K562 (cell line): ENCODE results near the gene CLTB. TPM values are rescaled to one million over a fixed set of nuclear protein-coding genes. Genes with fewer than 3 reads are reported as not detected.

Experiments
- ATAC-seq: fragments of 200-7000 bp; cut with Tn5 transposase; 3 replicates; pipeline ENCODE4 v1.9.1; 2020; ENCODE audit warnings: moderate library complexity
- BruUV-seq: library from RNA; stranded (reverse); fragments of 400-500 nt; replicated peaks from 2 replicates; lab custom pipeline; 2021; lab: Mats Ljungman, UMichigan
- CTCF ChIA-PET: fragments of 300-600 bp; formaldehyde crosslinking; extraction: SDS; loops from one replicate; lab custom pipeline; 2021; ENCODE audit warnings: low intra/inter-chr PET ratio; lab: Yijun Ruan, JAX
- POLR2A ChIA-PET: fragments of 300-600, 350-650 bp; sonication (Branson Sonifier 250); formaldehyde crosslinking; extraction: SDS; loops from one replicate; lab custom pipeline; 2021; ENCODE audit warnings: antibody characterized with exemption, inconsistent platforms; lab: Yijun Ruan, JAX
- DNase-seq, 4 experiments: peaks; one replicate each; pipeline versions ENCODE4 v3.0.0 to v3.0.0-alpha.2; 2011 to 2018; ENCODE audit warnings: low spot score in 3 of 4, mixed read lengths in 3 of 4; ENCODE audit errors: extremely low read depth in 1 of 4
- FAIRE-seq: peaks from 2 replicates; lab custom pipeline; 2011; peaks lifted over from hg19 to GRCh38; lab: Jason Lieb, UNC
- H2AFZ ChIP-seq: 2 replicates; pipeline ENCODE4 v1.6.0; 2011; ENCODE audit warnings: low read depth, low read length, control low read depth, inconsistent platforms
- H3K27ac ChIP-seq: fragments of 200-600 bp; 3 replicates; pipeline ENCODE4 v1.8.0; 2011; ENCODE audit warnings: low read depth, mild to moderate bottlenecking, control low read depth, inconsistent platforms, low read length, moderate library complexity, mixed read lengths; ENCODE audit errors: extremely low read depth
- H3K27me3 ChIP-seq, 2 experiments: fragments of 300-600 bp in 1 of 2; 2 replicates in 1 of 2; 3 replicates in 1 of 2; pipeline versions ENCODE4 v1.6.0 to v1.8.0; 2011; ENCODE audit warnings: inconsistent platforms in 2 of 2, low read length in 2 of 2, mild to moderate bottlenecking in 1 of 2, mixed read lengths in 1 of 2, moderate library complexity in 1 of 2; ENCODE audit not compliant: control insufficient read depth in 2 of 2, insufficient read depth in 2 of 2
- H3K36me3 ChIP-seq: fragments of 300-600 bp; 3 replicates; pipeline ENCODE4 v1.8.0; 2011; ENCODE audit warnings: mild to moderate bottlenecking, low read length, inconsistent platforms; ENCODE audit not compliant: control insufficient read depth, insufficient read depth
- H3K4me1 ChIP-seq, 2 experiments: fragments of 200-600 bp in 1 of 2; replicated peaks in 1 of 2; 2 replicates in 1 of 2; 3 replicates in 1 of 2; pipeline versions ENCODE4 v1.5.1 to v1.8.0; 2011; ENCODE audit warnings: inconsistent platforms in 2 of 2, low read length in 2 of 2, mild to moderate bottlenecking in 1 of 2, mixed read lengths in 1 of 2, moderate library complexity in 1 of 2; ENCODE audit not compliant: control insufficient read depth in 2 of 2, insufficient read depth in 2 of 2
- H3K4me2 ChIP-seq: 2 replicates; pipeline ENCODE4 v1.6.1; 2011; ENCODE audit warnings: low read length, control low read depth, inconsistent platforms, mixed read lengths; ENCODE audit not compliant: insufficient read depth
- H3K4me3 ChIP-seq: fragments of 200-600 bp; sonication (generic), shearing (Covaris generic); 2 replicates; pipeline ENCODE4 v1.5.1; 2016; ENCODE audit warnings: control low read depth, inconsistent platforms
- H3K79me2 ChIP-seq: fragments of 200-600 bp; 3 replicates; pipeline ENCODE4 v1.8.0; 2011; ENCODE audit warnings: low read length, inconsistent platforms; ENCODE audit not compliant: control insufficient read depth, insufficient read depth
- H3K9ac ChIP-seq, 2 experiments: 2 replicates each; pipeline versions ENCODE4 v1.6.0 to v1.6.1; 2011; ENCODE audit warnings: low read depth in 2 of 2, low read length in 2 of 2, control low read depth in 1 of 2, inconsistent platforms in 1 of 2, mild to moderate bottlenecking in 1 of 2, mixed read lengths in 1 of 2; ENCODE audit not compliant: insufficient read depth in 1 of 2
- H3K9me1 ChIP-seq: one replicate; pipeline ENCODE4 v1.6.0; 2011; ENCODE audit warnings: inconsistent platforms, mild to moderate bottlenecking, low read length, moderate library complexity; ENCODE audit not compliant: control insufficient read depth, insufficient read depth
- H3K9me3 ChIP-seq: replicated peaks from 2 replicates; pipeline ENCODE4 v1.5.1; 2011; ENCODE audit warnings: low read depth, low read length, inconsistent platforms; ENCODE audit not compliant: control insufficient read depth, insufficient read depth
- H4K20me1 ChIP-seq: replicated peaks from 2 replicates; pipeline ENCODE4 v1.6.1; 2011; ENCODE audit warnings: low read length, inconsistent platforms, mixed read lengths; ENCODE audit not compliant: control insufficient read depth, insufficient read depth
- HDAC2 ChIP-seq: fragments of 450-650 bp; IDR thresholded peaks from 2 replicates; pipeline ENCODE4 v1.6.1; 2016; ENCODE audit warnings: mild to moderate bottlenecking
- HLTF ChIP-seq: fragments of 450-650 bp; IDR thresholded peaks from 2 replicates; pipeline ENCODE4 v1.6.1; 2016
- KAT7 ChIP-seq: sonication (generic); formaldehyde crosslinking; IDR thresholded peaks from 2 replicates; pipeline ENCODE4 v1.8.0; 2022; ENCODE audit warnings: missing genetic modification reagents, mild to moderate bottlenecking, borderline replicate concordance
- LARP7 ChIP-seq: fragments of 450-650 bp; IDR thresholded peaks from 2 replicates; pipeline ENCODE4 v1.6.1; 2016
- MYC ChIP-seq, 2 experiments: fragments of 250-450 bp in 1 of 2; sonication (Bioruptor Pico) in 1 of 2; IDR thresholded peaks; 2 replicates each; pipeline versions ENCODE4 v1.5.1 to v1.6.1; 2012 to 2021; ENCODE audit warnings: low read depth in 2 of 2, borderline replicate concordance in 1 of 2, improper control_type of control experiment in 1 of 2, low read length in 1 of 2, mild to moderate bottlenecking in 1 of 2, moderate library complexity in 1 of 2
- NRF1 ChIP-seq, 2 experiments: fragments of 450-650 bp; IDR thresholded peaks in 1 of 2; conservative IDR thresholded peaks in 1 of 2; 2 replicates each; pipeline ENCODE4 v1.6.1; 2014; ENCODE audit warnings: mild to moderate bottlenecking in 2 of 2
- PML ChIP-seq: IDR thresholded peaks from 2 replicates; pipeline ENCODE4 v1.6.1; 2012; ENCODE audit warnings: low read length, inconsistent platforms
- SMAD2 ChIP-seq: fragments of 150-350 bp; IDR thresholded peaks from 2 replicates; pipeline ENCODE4 v1.6.1; 2014; ENCODE audit warnings: low read depth, mild to moderate bottlenecking, low read length
- WGBS: fragments of 100-300 bp; shearing (Covaris generic); methylation state at CpG from one replicate; pipeline ENCODE4 v1.1.6; 2016; ENCODE audit warnings: low coverage, mixed read lengths; ENCODE audit not compliant: insufficient coverage; ENCODE audit errors: missing lambda C conversion rate; 5-methylcytosine and 5-hydroxymethylcytosine counted together
- in situ Hi-C: fragments of 300-500 bp; cut with MboI; formaldehyde crosslinking; loops from 4 replicates; pipeline ENCODE4 v1.15.0; 2018; ENCODE audit warnings: inconsistent platforms, mixed read lengths
- intact Hi-C: fragments of 100-400 bp; cut with micrococcal nuclease; formaldehyde crosslinking; loops from 2 replicates; pipeline ENCODE4 v1.14.2; 2022
- polyA plus RNA-seq, 8 experiments: library from polyadenylated mRNA; depleted of rRNA in 4 of 8; stranded (reverse) in 5 of 8; unstranded in 3 of 8; fragments of >200 nt; fragmentation: Nextera tagmentation in 2 of 8; fragmentation: Illumina TruSeq in 1 of 8; extraction: Ambion mirVana in 2 of 8; extraction: Trizol in 1 of 8; gene quantifications; 2 replicates each; pipeline versions ENCODE4 v1.2.1 to v1.2.3, GENCODE V29; 2011 to 2014; ENCODE audit warnings: inconsistent platforms in 1 of 8, missing spikeins in 1 of 8
- total RNA-seq, 7 experiments: library from RNA; depleted of rRNA in 6 of 7; stranded (reverse); fragments of >200 nt in 6 of 7; fragmentation: Illumina TruSeq in 2 of 7; extraction: Trizol in 2 of 7; gene quantifications; 2 replicates each; pipeline versions ENCODE4 v1.2.1 to v1.2.3, GENCODE V29; 2011 to 2021; ENCODE audit warnings: low replicate concordance in 1 of 7
- TF ChIP-seq, protein P1 (sequence below): IDR thresholded peaks from 2 replicates; pipeline ENCODE4 v1.6.1; 2011; ENCODE audit not compliant: insufficient read length; ENCODE audit errors: extremely low read depth
- TF ChIP-seq, protein P2 (sequence below): fragments of 450-650 bp; formaldehyde crosslinking; IDR thresholded peaks from 2 replicates; pipeline ENCODE4 v1.4.0; 2022; ENCODE audit warnings: missing genetic modification characterization
- TF ChIP-seq, protein P3 (sequence below): sonication (generic); formaldehyde crosslinking; IDR thresholded peaks from 2 replicates; pipeline ENCODE4 v1.8.0; 2023; ENCODE audit warnings: mild to moderate bottlenecking, missing genetic modification reagents
- TF ChIP-seq, protein P4 (sequence below): sonication (generic); formaldehyde crosslinking; IDR thresholded peaks from 2 replicates; pipeline ENCODE4 v1.4.0; 2020; ENCODE audit warnings: mild to moderate bottlenecking, missing genetic modification reagents
- TF ChIP-seq, protein P5 (sequence below): sonication (generic); formaldehyde crosslinking; IDR thresholded peaks from 2 replicates; pipeline ENCODE4 v1.8.1; 2023; ENCODE audit warnings: mild to moderate bottlenecking, missing genetic modification reagents

CLTB gene
- total and polyA plus RNA-seq, 9 of the 15 experiments (the other 6 are each of a cell fraction or from before 2014, with no cell fraction given), result 1.8 to 117 (median 39.0) TPM

DNA sequence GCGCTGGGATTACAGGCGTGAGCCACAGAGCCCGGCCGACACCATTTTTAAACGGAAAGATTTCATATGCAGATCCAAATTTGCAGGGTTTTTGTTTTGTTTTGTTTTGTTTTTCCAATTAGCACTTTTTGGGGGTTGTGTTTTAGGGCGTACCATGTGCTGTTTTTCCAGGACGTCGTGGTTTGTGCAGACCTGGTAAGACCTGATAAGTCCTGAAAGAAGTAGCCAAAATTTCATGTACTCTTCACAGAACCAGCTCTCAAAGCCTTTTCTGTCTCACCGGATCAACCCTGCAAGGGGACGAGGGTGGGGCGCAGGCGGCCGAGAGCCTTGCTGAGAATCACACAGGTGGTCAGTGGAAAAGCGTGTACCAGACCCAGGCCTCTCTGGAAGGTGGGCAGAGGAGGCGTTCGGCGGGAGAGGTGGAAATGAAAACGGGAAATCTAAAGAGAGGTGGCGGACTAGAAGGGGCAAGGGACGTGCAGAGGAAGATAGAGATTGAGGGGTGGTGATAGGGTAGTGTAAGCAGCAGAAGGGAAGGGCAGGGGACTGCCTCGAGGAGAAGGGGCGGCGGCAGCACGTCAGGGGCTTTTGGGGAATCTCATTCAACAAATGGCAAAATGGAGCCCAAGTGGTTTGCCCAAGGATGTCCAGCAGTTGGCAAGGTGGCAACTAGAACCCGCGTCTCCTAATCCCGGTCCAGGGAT, 30.7 kb upstream of the CLTB start:
- peak overlapping the region; percentile 85 for H3K4me2 ChIP-seq
- ATAC-seq (peak; percentile 25), DNase-seq (peak in 3 of 4 experiments; percentile 24 to 46 (median 38)), FAIRE-seq (no peak)
- peak overlapping the region; percentile 91 for H3K27ac ChIP-seq
- ChIA-PET CTCF (interaction anchor here (0.5 to 1.0 kb wide), 3 partner anchors 67 to 96 kb away, joined by 3 to 5 read pairs (median 3); no protein-coding TSS in a partner anchor), POLR2A (interaction anchor here (0.7 to 3.2 kb wide), 11 partner anchors 8 to 96 kb away, joined by 3 to 22 read pairs (median 4); partner anchors contain the start of genes CLTB and RNF44)
- no TSS peak for BruUV-seq
- H3K79me2 ChIP-seq, result peaks cover 40% of the 10 kb centered on the region
- H3K27me3 ChIP-seq, result no peaks in the 10 kb centered on the region
- no peaks in the 10 kb centered on the region for H3K9me1 ChIP-seq
- H3K9me3 ChIP-seq, result no peaks in the 10 kb centered on the region
- H3K4me1 ChIP-seq, result peaks cover 9 to 23% of the 10 kb centered on the region in 2 experiments; a peak in 4 of 5 replicates
- H3K9ac ChIP-seq, result peak overlapping the region; percentile 90 to 99
- intact Hi-C loops (no loop called here), in situ Hi-C loops (no loop called here)
- peak overlapping the region; percentile 88 for H3K4me3 ChIP-seq
- H4K20me1 ChIP-seq, result no peaks in the 10 kb centered on the region
- H2AFZ ChIP-seq, result peak overlapping the region; percentile 93
- H3K36me3 ChIP-seq, result peaks cover 9% of the 10 kb centered on the region; the same call in 2 of the 3 replicates
- 15% methylated on average over 26 of the region's 27 CpGs for WGBS
- TF ChIP-seq MYC (IDR thresholded peaks at IDR 0.05; ENCODE audit: low read depth, low read length) (no peak), MYC (CRISPR knock-in tag; IDR thresholded peaks at IDR 0.05; ENCODE audit: borderline replicate concordance, low read depth) (no peak), PML (no peak), HLTF (no peak), NRF1 (conservative IDR thresholded peaks at IDR 0.05 in 1 of 2, IDR thresholded peaks at IDR 0.05 in 1 of 2) (no peak), LARP7 (0 out of 2 replicates have a peak, but pooled peaks have one; percentile 25), SMAD2 (no peak), KAT7 (CRISPR knock-in tag) (no peak), HDAC2 (peak; percentile 34; the same call in 1 of the 2 replicates)
- TF ChIP-seq, protein P1, sequence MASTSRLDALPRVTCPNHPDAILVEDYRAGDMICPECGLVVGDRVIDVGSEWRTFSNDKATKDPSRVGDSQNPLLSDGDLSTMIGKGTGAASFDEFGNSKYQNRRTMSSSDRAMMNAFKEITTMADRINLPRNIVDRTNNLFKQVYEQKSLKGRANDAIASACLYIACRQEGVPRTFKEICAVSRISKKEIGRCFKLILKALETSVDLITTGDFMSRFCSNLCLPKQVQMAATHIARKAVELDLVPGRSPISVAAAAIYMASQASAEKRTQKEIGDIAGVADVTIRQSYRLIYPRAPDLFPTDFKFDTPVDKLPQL, result no peak
- TF ChIP-seq, protein P2, sequence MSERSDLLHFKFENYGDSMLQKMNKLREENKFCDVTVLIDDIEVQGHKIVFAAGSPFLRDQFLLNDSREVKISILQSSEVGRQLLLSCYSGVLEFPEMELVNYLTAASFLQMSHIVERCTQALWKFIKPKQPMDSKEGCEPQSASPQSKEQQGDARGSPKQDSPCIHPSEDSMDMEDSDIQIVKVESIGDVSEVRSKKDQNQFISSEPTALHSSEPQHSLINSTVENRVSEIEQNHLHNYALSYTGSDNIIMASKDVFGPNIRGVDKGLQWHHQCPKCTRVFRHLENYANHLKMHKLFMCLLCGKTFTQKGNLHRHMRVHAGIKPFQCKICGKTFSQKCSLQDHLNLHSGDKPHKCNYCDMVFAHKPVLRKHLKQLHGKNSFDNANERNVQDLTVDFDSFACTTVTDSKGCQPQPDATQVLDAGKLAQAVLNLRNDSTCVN (CRISPR knock-in tag), result no peak
- TF ChIP-seq, protein P3, sequence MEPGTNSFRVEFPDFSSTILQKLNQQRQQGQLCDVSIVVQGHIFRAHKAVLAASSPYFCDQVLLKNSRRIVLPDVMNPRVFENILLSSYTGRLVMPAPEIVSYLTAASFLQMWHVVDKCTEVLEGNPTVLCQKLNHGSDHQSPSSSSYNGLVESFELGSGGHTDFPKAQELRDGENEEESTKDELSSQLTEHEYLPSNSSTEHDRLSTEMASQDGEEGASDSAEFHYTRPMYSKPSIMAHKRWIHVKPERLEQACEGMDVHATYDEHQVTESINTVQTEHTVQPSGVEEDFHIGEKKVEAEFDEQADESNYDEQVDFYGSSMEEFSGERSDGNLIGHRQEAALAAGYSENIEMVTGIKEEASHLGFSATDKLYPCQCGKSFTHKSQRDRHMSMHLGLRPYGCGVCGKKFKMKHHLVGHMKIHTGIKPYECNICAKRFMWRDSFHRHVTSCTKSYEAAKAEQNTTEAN, result no peak
- TF ChIP-seq, protein P4, sequence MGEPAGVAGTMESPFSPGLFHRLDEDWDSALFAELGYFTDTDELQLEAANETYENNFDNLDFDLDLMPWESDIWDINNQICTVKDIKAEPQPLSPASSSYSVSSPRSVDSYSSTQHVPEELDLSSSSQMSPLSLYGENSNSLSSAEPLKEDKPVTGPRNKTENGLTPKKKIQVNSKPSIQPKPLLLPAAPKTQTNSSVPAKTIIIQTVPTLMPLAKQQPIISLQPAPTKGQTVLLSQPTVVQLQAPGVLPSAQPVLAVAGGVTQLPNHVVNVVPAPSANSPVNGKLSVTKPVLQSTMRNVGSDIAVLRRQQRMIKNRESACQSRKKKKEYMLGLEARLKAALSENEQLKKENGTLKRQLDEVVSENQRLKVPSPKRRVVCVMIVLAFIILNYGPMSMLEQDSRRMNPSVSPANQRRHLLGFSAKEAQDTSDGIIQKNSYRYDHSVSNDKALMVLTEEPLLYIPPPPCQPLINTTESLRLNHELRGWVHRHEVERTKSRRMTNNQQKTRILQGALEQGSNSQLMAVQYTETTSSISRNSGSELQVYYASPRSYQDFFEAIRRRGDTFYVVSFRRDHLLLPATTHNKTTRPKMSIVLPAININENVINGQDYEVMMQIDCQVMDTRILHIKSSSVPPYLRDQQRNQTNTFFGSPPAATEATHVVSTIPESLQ (CRISPR knock-in tag), result no peak
- TF ChIP-seq, protein P5, sequence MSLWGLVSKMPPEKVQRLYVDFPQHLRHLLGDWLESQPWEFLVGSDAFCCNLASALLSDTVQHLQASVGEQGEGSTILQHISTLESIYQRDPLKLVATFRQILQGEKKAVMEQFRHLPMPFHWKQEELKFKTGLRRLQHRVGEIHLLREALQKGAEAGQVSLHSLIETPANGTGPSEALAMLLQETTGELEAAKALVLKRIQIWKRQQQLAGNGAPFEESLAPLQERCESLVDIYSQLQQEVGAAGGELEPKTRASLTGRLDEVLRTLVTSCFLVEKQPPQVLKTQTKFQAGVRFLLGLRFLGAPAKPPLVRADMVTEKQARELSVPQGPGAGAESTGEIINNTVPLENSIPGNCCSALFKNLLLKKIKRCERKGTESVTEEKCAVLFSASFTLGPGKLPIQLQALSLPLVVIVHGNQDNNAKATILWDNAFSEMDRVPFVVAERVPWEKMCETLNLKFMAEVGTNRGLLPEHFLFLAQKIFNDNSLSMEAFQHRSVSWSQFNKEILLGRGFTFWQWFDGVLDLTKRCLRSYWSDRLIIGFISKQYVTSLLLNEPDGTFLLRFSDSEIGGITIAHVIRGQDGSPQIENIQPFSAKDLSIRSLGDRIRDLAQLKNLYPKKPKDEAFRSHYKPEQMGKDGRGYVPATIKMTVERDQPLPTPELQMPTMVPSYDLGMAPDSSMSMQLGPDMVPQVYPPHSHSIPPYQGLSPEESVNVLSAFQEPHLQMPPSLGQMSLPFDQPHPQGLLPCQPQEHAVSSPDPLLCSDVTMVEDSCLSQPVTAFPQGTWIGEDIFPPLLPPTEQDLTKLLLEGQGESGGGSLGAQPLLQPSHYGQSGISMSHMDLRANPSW (CRISPR knock-in tag), result 0 out of 2 replicates have a peak, but pooled peaks have one; percentile 9
